Measurements from ENCODE around the gene DPPA4.

DNA sequence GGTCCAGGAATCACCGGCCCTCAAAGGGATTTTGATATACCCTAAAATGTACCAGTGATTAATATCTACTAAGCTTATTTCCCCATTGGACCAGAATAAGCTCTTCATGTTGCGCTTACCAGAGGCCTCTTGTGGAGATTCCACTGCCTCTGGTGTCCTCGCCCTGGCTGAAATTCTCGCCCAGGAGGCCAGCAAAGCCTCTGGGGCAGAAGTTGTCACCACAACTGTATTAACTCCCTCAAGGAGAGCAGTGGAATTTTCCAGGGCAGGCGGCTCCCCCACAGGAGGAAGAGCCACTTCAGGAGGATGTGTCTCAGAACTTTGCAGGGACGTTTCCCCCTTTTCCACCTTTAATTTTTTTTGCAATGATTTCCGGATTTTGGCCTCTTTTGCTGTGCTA is 6.9 kb downstream of the DPPA4 start:
- TF ChIP-seq, protein P1, sequence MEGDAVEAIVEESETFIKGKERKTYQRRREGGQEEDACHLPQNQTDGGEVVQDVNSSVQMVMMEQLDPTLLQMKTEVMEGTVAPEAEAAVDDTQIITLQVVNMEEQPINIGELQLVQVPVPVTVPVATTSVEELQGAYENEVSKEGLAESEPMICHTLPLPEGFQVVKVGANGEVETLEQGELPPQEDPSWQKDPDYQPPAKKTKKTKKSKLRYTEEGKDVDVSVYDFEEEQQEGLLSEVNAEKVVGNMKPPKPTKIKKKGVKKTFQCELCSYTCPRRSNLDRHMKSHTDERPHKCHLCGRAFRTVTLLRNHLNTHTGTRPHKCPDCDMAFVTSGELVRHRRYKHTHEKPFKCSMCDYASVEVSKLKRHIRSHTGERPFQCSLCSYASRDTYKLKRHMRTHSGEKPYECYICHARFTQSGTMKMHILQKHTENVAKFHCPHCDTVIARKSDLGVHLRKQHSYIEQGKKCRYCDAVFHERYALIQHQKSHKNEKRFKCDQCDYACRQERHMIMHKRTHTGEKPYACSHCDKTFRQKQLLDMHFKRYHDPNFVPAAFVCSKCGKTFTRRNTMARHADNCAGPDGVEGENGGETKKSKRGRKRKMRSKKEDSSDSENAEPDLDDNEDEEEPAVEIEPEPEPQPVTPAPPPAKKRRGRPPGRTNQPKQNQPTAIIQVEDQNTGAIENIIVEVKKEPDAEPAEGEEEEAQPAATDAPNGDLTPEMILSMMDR (conservative IDR thresholded peaks at IDR 0.05 in 1 of 2, IDR thresholded peaks at IDR 0.05 in 1 of 2; ENCODE audit: extremely low read depth in 1 of 2, insufficient read depth in 1 of 2, low read depth in 1 of 2, low read length in 2 of 2), result no peak
- no peak for TF ChIP-seq EZH2 (IDR thresholded peaks at IDR 0.05; ENCODE audit: borderline replicate concordance, low read length)
